Tibial nerve (tissue), 4 donors: Measurements from ENCODE around the gene USP24. TPM values are rescaled to one million over a fixed set of nuclear protein-coding genes. Genes with fewer than 3 reads are reported as not detected.

Experiments used
- DNase-seq, 2 donors: peaks; one replicate each; pipeline ENCODE4 v3.0.0-alpha.2; 2019; ENCODE audit warnings: low spot score in 2 of 2
- H3K27ac ChIP-seq, 4 donors: fragments of 200-600 bp; sonication (generic) in 3 of 4; one replicate each; pipeline ENCODE4 v1.5.1; 2017 to 2019; ENCODE audit warnings: mild to moderate bottlenecking in 1 of 4
- H3K27me3 ChIP-seq, 2 donors: fragments of 200-600 bp; sonication (generic) in 1 of 2; one replicate each; pipeline versions ENCODE4 v1.5.1 to v1.6.0; 2017 to 2019
- H3K36me3 ChIP-seq, 3 donors: fragments of 200-600 bp; sonication (generic); one replicate each; pipeline ENCODE4 v1.5.1; 2018 to 2019
- H3K4me1 ChIP-seq, 4 donors: fragments of 200-600 bp; sonication (generic) in 3 of 4; one replicate each; pipeline ENCODE4 v1.5.1; 2017 to 2019
- H3K4me3 ChIP-seq, 4 donors: fragments of 200-600 bp; sonication (generic) in 3 of 4; one replicate each; pipeline ENCODE4 v1.5.1; 2017 to 2019; ENCODE audit warnings: mild to moderate bottlenecking in 1 of 4, moderate library complexity in 1 of 4
- H3K9me3 ChIP-seq, 4 donors: fragments of 200-600 bp; sonication (generic) in 3 of 4; one replicate each; pipeline ENCODE4 v1.5.1; 2017 to 2019
- EP300 ChIP-seq, 2 donors: sonication (generic); formaldehyde crosslinking; IDR thresholded peaks; one replicate each; pipeline ENCODE4 v1.6.1; 2017; ENCODE audit warnings: antibody characterized with exemption in 2 of 2, mild to moderate bottlenecking in 1 of 2
- POLR2A ChIP-seq, 2 donors: fragments of 450-650 bp; IDR thresholded peaks; one replicate each; pipeline ENCODE4 v1.6.1; 2017; ENCODE audit warnings: antibody characterized with exemption in 2 of 2, mild to moderate bottlenecking in 2 of 2, moderate library complexity in 2 of 2
- WGBS, 2 donors: methylation state at CpG; one replicate each; pipeline ENCODE4 v1.1.5; 2018; 5-methylcytosine and 5-hydroxymethylcytosine counted together
- total RNA-seq, 4 donors: library from RNA; depleted of rRNA; stranded (reverse); fragments of >200 nt; gene quantifications; one replicate each; pipeline ENCODE4 v1.1.0, GENCODE V29; 2016
- TF ChIP-seq, protein P1 (sequence below), 5 experiments: fragments of 200-600 bp in 3 of 5; fragments of 450-650 bp in 2 of 5; sonication (generic) in 3 of 5; IDR thresholded peaks; one replicate each; pipeline ENCODE4 v1.5.1; 2016 to 2019; ENCODE audit warnings: antibody characterized with exemption in 5 of 5, mild to moderate bottlenecking in 3 of 5, moderate library complexity in 2 of 5

Gene USP24
- total RNA-seq, 4 donors from 2014 or later: 46.8 to 63.8 (median 55.7) TPM

DNA sequence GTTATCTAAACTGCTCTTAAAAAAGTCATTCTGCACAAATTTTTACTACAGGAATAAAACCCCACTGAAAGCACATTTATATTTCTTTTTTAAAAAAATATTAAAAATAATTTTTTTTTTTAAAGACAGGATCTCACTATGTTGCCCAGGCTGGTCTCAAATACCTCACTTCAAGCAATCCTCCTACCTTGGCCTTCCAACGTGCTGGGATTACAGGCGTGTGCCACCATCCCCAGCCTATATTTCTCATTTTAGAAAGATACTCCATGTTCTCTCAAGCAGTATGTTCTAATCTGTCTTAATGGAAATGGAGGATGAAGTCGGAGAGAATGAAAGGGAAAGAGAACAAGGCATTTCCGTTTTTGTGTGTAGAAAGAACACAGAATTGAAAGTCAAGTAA is 17.1 kb downstream of the USP24 start:
- TF ChIP-seq POLR2A (IDR thresholded peaks at IDR 0.05) (no peak), EP300 (IDR thresholded peaks at IDR 0.05) (no peak)
- TF ChIP-seq, protein P1, sequence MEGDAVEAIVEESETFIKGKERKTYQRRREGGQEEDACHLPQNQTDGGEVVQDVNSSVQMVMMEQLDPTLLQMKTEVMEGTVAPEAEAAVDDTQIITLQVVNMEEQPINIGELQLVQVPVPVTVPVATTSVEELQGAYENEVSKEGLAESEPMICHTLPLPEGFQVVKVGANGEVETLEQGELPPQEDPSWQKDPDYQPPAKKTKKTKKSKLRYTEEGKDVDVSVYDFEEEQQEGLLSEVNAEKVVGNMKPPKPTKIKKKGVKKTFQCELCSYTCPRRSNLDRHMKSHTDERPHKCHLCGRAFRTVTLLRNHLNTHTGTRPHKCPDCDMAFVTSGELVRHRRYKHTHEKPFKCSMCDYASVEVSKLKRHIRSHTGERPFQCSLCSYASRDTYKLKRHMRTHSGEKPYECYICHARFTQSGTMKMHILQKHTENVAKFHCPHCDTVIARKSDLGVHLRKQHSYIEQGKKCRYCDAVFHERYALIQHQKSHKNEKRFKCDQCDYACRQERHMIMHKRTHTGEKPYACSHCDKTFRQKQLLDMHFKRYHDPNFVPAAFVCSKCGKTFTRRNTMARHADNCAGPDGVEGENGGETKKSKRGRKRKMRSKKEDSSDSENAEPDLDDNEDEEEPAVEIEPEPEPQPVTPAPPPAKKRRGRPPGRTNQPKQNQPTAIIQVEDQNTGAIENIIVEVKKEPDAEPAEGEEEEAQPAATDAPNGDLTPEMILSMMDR (IDR thresholded peaks at IDR 0.05): no peak
- Histone ChIP-seq H3K4me3 (no peak overlapping the region), H3K4me1 (peaks cover 0 to 28% (median 17%) of the 10 kb centered on the region in 4 donors), H3K9me3 (no peaks in the 10 kb centered on the region), H3K27ac (no peak overlapping the region), H3K27me3 (no peaks in the 10 kb centered on the region), H3K36me3 (peaks cover 0 to 6% (median 0%) of the 10 kb centered on the region in 3 donors)
- WGBS, 2 donors: 91 to 95% methylated on average over 4 of the region's 4 CpGs
- DNase-seq: no peak

DNA sequence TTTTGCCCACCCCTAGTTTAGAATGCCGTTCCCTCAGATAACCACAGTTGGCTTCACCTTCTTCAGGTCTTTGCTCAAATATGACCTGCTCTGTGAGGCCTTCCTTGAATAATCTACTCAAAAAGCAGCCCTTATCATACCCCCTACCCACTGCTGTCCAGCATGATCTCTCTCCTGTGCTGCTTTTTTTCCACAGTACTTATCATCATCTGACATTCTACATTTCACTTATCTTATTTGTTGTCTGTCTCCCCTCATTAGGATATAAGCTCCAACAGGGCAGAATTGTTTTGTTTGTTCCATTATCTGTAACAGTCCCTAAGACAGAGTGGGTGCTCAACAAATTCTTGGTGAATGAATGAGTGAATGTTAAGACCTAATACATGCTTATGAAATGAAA is 18.1 kb downstream of the USP24 start:
- 92 to 100% methylated on average over 1 of the region's 1 CpG for WGBS, 2 donors
- Histone ChIP-seq H3K4me1 (peaks cover 0 to 37% (median 16%) of the 10 kb centered on the region in 4 donors), H3K27me3 (no peaks in the 10 kb centered on the region), H3K27ac (no peak overlapping the region), H3K4me3 (no peak overlapping the region), H3K36me3 (peaks cover 0 to 6% (median 0%) of the 10 kb centered on the region in 3 donors), H3K9me3 (no peaks in the 10 kb centered on the region)
- TF ChIP-seq, protein P1 (IDR thresholded peaks at IDR 0.05): no peak
- TF ChIP-seq EP300 (IDR thresholded peaks at IDR 0.05): no peak
- no peak for TF ChIP-seq POLR2A (IDR thresholded peaks at IDR 0.05)
- DNase-seq: no peak

DNA sequence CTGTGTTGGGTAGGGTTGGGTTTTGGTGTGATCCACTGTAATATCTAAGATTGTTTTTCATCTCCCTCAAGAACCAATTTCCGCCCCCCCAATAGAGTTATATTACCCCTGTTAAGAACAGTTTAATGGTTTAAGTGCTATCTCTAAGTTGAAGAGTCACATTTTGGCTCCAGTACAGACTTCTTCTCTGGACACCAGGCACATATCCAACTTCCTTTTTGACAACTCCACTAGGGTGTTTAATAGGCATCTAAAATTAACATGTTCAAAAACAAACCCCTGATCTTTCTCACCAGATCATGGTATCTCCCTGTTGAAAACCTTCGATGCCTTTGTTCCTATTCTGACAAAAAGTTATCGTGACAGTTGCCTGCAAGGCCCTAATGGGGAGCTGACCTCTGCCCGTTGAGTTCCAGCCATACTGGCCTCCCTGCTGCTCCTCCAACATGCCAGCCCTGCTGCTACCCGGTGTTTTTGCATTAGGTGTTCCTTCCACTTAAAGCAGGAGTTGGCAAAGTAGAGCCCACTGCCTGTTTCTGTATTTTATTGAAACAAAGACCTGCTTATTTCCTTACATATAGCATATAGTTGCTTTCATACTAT is 18.6 kb downstream of the USP24 start:
- DNase-seq: no peak
- Histone ChIP-seq H3K4me1 (peaks cover 0 to 37% (median 16%) of the 10 kb centered on the region in 4 donors), H3K4me3 (no peak overlapping the region), H3K36me3 (peaks cover 0 to 6% (median 0%) of the 10 kb centered on the region in 3 donors), H3K27ac (no peak overlapping the region), H3K27me3 (no peaks in the 10 kb centered on the region), H3K9me3 (no peaks in the 10 kb centered on the region)
- TF ChIP-seq POLR2A (IDR thresholded peaks at IDR 0.05): no peak
- TF ChIP-seq, protein P1 (IDR thresholded peaks at IDR 0.05): no peak
- no peak for TF ChIP-seq EP300 (IDR thresholded peaks at IDR 0.05)
- WGBS, 2 donors: 76 to 84% methylated on average over 5 of the region's 5 CpGs

DNA sequence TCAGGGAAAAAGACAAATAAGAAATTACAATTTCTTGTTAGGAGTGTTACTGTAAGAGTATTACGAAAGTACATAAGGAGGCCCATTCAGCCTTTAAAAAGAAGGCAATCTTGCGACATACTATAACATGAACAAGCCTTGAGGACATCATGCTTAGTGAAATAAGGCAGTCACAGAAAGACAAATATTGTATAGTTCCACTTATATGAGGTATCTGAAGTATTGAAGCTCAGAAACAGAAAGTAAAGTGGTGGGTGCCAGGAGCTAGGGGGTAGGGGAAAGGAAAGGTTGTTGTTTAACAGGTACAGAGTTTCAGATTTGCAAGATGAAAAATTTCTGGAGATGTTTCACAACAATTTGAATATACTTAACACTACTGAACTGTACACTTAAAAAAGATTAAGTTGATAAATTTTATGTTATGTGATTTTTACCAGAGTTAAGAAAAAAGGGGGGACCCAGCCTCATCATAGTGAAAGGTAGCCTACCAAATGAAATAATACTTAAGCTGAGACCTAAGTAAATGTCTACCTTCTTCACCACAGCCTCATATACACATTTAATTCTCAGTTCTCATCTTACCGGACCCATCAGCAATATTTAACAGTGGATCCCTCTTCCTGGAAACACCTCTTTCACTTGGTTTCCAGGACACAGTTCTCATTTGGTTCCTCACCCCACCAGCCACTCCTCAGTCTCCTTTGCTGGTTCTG is 19.5 kb downstream of the USP24 start:
- Histone ChIP-seq H3K4me1 (peaks cover 0 to 40% (median 16%) of the 10 kb centered on the region in 4 donors), H3K4me3 (no peak overlapping the region), H3K36me3 (peaks cover 0 to 6% (median 0%) of the 10 kb centered on the region in 3 donors), H3K27ac (no peak overlapping the region), H3K27me3 (no peaks in the 10 kb centered on the region), H3K9me3 (no peaks in the 10 kb centered on the region)
- DNase-seq: no peak
- 83 to 88% methylated on average over 3 of the region's 3 CpGs for WGBS, 2 donors
- TF ChIP-seq POLR2A (IDR thresholded peaks at IDR 0.05) (no peak), EP300 (IDR thresholded peaks at IDR 0.05) (no peak)
- TF ChIP-seq, protein P1 (IDR thresholded peaks at IDR 0.05): no peak

DNA sequence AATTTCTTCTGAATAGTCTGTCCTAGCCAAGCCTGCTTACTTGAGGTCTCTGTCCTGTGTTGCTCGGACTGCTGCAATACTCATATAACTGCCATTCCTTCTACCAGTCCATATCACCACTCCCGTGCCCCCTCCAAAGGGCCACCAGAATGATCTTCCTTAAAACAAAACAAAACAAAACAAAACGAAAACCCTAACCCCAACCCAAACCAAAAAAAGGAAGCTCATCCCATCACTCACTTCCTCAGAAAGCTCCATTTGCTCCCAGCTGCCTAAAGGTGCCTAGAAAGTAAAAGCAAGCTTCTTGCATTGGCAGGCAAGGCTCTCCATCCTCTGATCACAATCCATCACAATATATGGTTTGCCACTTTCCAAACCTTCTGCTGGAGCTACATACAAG is 20.3 kb downstream of the USP24 start:
- Histone ChIP-seq H3K36me3 (peaks cover 0 to 6% (median 0%) of the 10 kb centered on the region in 3 donors), H3K27ac (no peak overlapping the region), H3K4me3 (no peak overlapping the region), H3K4me1 (peaks cover 0 to 45% (median 16%) of the 10 kb centered on the region in 4 donors), H3K9me3 (no peaks in the 10 kb centered on the region), H3K27me3 (no peaks in the 10 kb centered on the region)
- no peak for DNase-seq
- WGBS, 2 donors: 81 to 86% methylated on average over 3 of the region's 3 CpGs
- TF ChIP-seq POLR2A (IDR thresholded peaks at IDR 0.05) (no peak), EP300 (IDR thresholded peaks at IDR 0.05) (no peak)
- TF ChIP-seq, protein P1 (IDR thresholded peaks at IDR 0.05): no peak
